Mesenchymal stem cell (in vitro differentiated cells and primary cell): ENCODE measurements around the gene HHEX. TPM values are rescaled to one million over a fixed set of nuclear protein-coding genes. Genes with fewer than 3 reads are reported as not detected.

Experiments used
- DNase-seq: peaks from one replicate; pipeline ENCODE4 v3.0.0-alpha.2; 2013
- H2AFZ ChIP-seq: one replicate; pipeline ENCODE4 v1.6.1; 2013; ENCODE audit warnings: low read depth, mild to moderate bottlenecking, control low read depth, inconsistent platforms, low read length, moderate library complexity
- H2AK5ac ChIP-seq: 2 replicates; pipeline ENCODE4 v1.6.1; 2013; ENCODE audit warnings: low read length, moderate library complexity, mild to moderate bottlenecking, inconsistent platforms; ENCODE audit not compliant: severe bottlenecking
- H2BK120ac ChIP-seq: one replicate; pipeline ENCODE4 v1.6.1; 2013; ENCODE audit warnings: low read depth, mild to moderate bottlenecking, inconsistent platforms, low read length, moderate library complexity
- H2BK12ac ChIP-seq, 2 experiments: one replicate each; pipeline ENCODE4 v1.6.1; 2013; ENCODE audit warnings: inconsistent platforms in 2 of 2, low read length in 2 of 2, mild to moderate bottlenecking in 2 of 2, moderate library complexity in 2 of 2, control low read depth in 1 of 2
- H2BK15ac ChIP-seq: one replicate; pipeline ENCODE4 v1.6.1; 2013; ENCODE audit warnings: mild to moderate bottlenecking, low read depth, inconsistent platforms; ENCODE audit not compliant: poor library complexity, severe bottlenecking
- H2BK5ac ChIP-seq: 2 replicates; pipeline ENCODE4 v1.6.1; 2013; ENCODE audit warnings: low read depth, mild to moderate bottlenecking, low read length, control low read depth, inconsistent platforms; ENCODE audit not compliant: poor library complexity, severe bottlenecking
- H3K14ac ChIP-seq, 2 experiments: one replicate each; pipeline ENCODE4 v1.6.1; 2013; ENCODE audit warnings: inconsistent platforms in 2 of 2, low read length in 2 of 2, control low read depth in 1 of 2, mild to moderate bottlenecking in 1 of 2, moderate library complexity in 1 of 2
- H3K18ac ChIP-seq, 2 experiments: one replicate each; pipeline ENCODE4 v1.6.1; 2013; ENCODE audit warnings: inconsistent platforms in 2 of 2, low read length in 2 of 2, control low read depth in 1 of 2, low read depth in 1 of 2, mild to moderate bottlenecking in 1 of 2
- H3K23ac ChIP-seq, 2 experiments: one replicate each; pipeline ENCODE4 v1.6.1; 2013; ENCODE audit warnings: inconsistent platforms in 2 of 2, low read length in 2 of 2, mild to moderate bottlenecking in 2 of 2, moderate library complexity in 2 of 2, control low read depth in 1 of 2
- H3K27ac ChIP-seq: 2 replicates; pipeline ENCODE4 v1.5.1; 2013; ENCODE audit warnings: mild to moderate bottlenecking, moderate library complexity, low read length, control low read depth, inconsistent platforms; ENCODE audit not compliant: poor library complexity, severe bottlenecking
- H3K27me3 ChIP-seq, 2 experiments: 2 replicates each; pipeline versions ENCODE4 v1.6.1 to v1.7.0; 2013; ENCODE audit warnings: low read length in 2 of 2, mild to moderate bottlenecking in 2 of 2, moderate library complexity in 2 of 2, control low read depth in 1 of 2, inconsistent platforms in 1 of 2; ENCODE audit not compliant: control insufficient read depth in 1 of 2, insufficient read depth in 1 of 2
- H3K36me3 ChIP-seq, 2 experiments: 2 replicates each; pipeline versions ENCODE4 v1.6.1 to v1.7.0; 2013; ENCODE audit warnings: low read length in 2 of 2, control low read depth in 1 of 2, inconsistent platforms in 1 of 2, low read depth in 1 of 2, mild to moderate bottlenecking in 1 of 2; ENCODE audit not compliant: insufficient read depth in 2 of 2, control insufficient read depth in 1 of 2
- H3K4ac ChIP-seq, 2 experiments: one replicate each; pipeline ENCODE4 v1.6.1; 2013; ENCODE audit warnings: inconsistent platforms in 2 of 2, low read length in 2 of 2, mild to moderate bottlenecking in 2 of 2, moderate library complexity in 2 of 2, control low read depth in 1 of 2, low read depth in 1 of 2
- H3K4me1 ChIP-seq: 2 replicates; pipeline ENCODE4 v1.6.1; 2013; ENCODE audit warnings: low read depth, low read length, control low read depth; ENCODE audit not compliant: control insufficient read depth, insufficient read depth
- H3K4me2 ChIP-seq: 2 replicates; pipeline ENCODE4 v1.6.1; 2013; ENCODE audit warnings: low read length, mild to moderate bottlenecking, inconsistent platforms; ENCODE audit not compliant: poor library complexity, severe bottlenecking
- H3K4me3 ChIP-seq, 2 experiments: 2 replicates each; pipeline versions ENCODE4 v1.5.1 to v1.7.0; 2013; ENCODE audit warnings: low read length in 2 of 2, mild to moderate bottlenecking in 2 of 2, control low read depth in 1 of 2, low read depth in 1 of 2; ENCODE audit not compliant: insufficient read depth in 1 of 2
- H3K79me1 ChIP-seq: replicated peaks from 2 replicates; pipeline ENCODE4 v1.6.1; 2013; ENCODE audit warnings: mild to moderate bottlenecking, control low read depth, low read length, inconsistent platforms; ENCODE audit not compliant: poor library complexity, severe bottlenecking
- H3K9ac ChIP-seq: 2 replicates; pipeline ENCODE4 v1.7.0; 2013; ENCODE audit warnings: mild to moderate bottlenecking, low read length, moderate library complexity
- H3K9me3 ChIP-seq: 2 replicates; pipeline ENCODE4 v1.7.0; 2013; ENCODE audit warnings: mild to moderate bottlenecking, low read length; ENCODE audit not compliant: control insufficient read depth
- H4K8ac ChIP-seq: one replicate; pipeline ENCODE4 v1.6.1; 2013; ENCODE audit warnings: inconsistent platforms, mild to moderate bottlenecking, low read length, moderate library complexity
- H4K91ac ChIP-seq: one replicate; pipeline ENCODE4 v1.6.1; 2013; ENCODE audit warnings: mild to moderate bottlenecking, low read length, inconsistent platforms
- WGBS: methylation state at CpG from one replicate; pipeline ENCODE4 v1.1.7; 2013; ENCODE audit warnings: mixed read lengths; 5-methylcytosine and 5-hydroxymethylcytosine counted together
- small RNA-seq: library from polyadenylated mRNA; stranded (forward); fragments of <200 nt; extraction: miRNeasy Mini kit (QIAGEN cat#:217004); gene quantifications from one replicate; pipeline ENCODE3, GENCODE V24; 2013; ENCODE audit warnings: low read depth

HHEX gene

DNA sequence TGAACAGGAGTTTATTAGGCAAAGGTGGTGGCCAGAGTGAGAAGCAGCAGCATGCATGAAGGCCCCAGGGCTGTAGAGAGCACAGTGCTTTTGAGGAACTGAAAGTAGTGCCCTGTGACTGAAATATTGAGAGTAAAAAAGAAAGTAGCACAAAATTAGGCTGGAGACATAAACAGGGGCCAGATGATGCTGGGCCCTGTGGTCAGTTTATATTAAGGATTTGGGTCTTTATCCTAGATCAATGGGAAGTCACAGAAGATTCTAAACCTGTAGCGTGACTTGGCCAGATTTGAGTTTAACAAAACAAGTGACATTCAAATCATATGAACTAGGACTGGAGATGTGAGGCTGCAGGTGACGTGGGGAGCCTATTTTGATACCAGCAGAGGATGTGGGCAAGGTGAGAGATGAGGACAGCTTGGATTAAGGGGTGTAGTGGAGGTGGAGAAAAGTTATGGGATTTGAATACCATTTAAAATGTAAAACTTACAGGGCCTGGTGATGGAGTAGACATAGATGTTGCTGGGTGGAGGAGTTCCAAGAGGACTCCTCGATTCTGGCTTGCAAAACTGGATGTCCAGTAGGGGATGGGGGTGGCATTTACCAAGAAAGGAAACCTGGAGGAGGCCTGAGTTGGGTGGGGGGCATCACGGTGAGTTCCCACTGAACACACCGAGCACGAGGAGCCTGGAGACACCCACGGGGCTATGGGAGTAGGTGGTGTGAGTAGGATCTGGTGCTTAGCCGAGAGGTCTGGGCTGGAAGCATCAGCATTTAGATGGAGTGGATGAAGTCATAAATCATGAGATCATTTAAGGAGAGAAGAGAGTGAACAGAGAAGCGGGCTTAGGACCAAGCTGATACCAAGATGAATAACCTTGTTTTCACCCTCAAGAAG, 52.8 kb downstream of the HHEX start:
- Histone ChIP-seq H2BK5ac (no peak overlapping the region), H2BK15ac (no peak overlapping the region), H3K4me3 (no peak overlapping the region), H3K27ac (no peak overlapping the region), H2BK12ac (no peak overlapping the region), H2AFZ (no peak overlapping the region), H3K79me1 (no peaks in the 10 kb centered on the region), H3K23ac (no peak overlapping the region), H3K27me3 (peaks cover 20 to 25% of the 10 kb centered on the region in 2 experiments), H2AK5ac (no peak overlapping the region), H3K18ac (peak overlapping the region in 1 of 2 experiments; percentile 21), H3K14ac (no peak overlapping the region), H4K8ac (no peak overlapping the region), H3K36me3 (no peaks in the 10 kb centered on the region), H3K9ac (no peak overlapping the region), H2BK120ac (no peak overlapping the region), H3K9me3 (no peaks in the 10 kb centered on the region), H3K4me1 (no peaks in the 10 kb centered on the region), H3K4ac (no peak overlapping the region), H4K91ac (no peak overlapping the region), H3K4me2 (no peak overlapping the region)
- 77% methylated on average over 8 of the region's 9 CpGs for WGBS
- no peak for DNase-seq

Small RNA genes within 50 kb of the gene (small RNA-seq; reads per million reads assigned to genes)
- gene RF00019 (not detected), gene RN7SL644P (not detected)
